COR-L47 (cell line): ENCODE measurements around the gene KRT79.

ENCODE experiments used
- DNase-seq: peaks from one replicate; lab custom pipeline; 2025; lab: John Stamatoyannopoulos, UW

Gene KRT79

GRCh38 chr12:52771505-52771904 lies 62.6 kb downstream of the KRT79 start:
- no peak for DNase-seq
